ENCODE measurements around the gene MSANTD3. TPM values are rescaled to one million over a fixed set of nuclear protein-coding genes. Genes with fewer than 3 reads are reported as not detected.
A peak's percentile ranks its signal among the peaks of the same experiment; 100 is the strongest.

Gene MSANTD3
- total and polyA plus RNA-seq, 2 of the 13 experiments (the other 11 are each of a cell fraction or from before 2014, with no cell fraction given) = 10.1 to 19.2 TPM

- Histone ChIP-seq H3K4me3 (replicated peaks in 1 of 3; ENCODE audit: insufficient read depth in 1 of 3, low read depth in 2 of 3, low read length in 3 of 3) (peak overlapping the region in 2 of 3 experiments; percentile 79 to 86; a peak in 3 of 6 replicates), H3K9me3 (ENCODE audit: low read length) (no peaks in the 10 kb centered on the region), H3K27me3 (ENCODE audit: control insufficient read depth in 1 of 2, insufficient read depth in 2 of 2, low read length in 2 of 2) (0 out of 5 replicates have a peak, but pooled peaks cover 0 to 1% of the 10 kb centered on the region in 2 experiments), H4K20me1 (ENCODE audit: insufficient read depth, low read length) (no peaks in the 10 kb centered on the region), H3K4me1 (ENCODE audit: insufficient read depth, low read length) (peaks cover 49% of the 10 kb centered on the region), H3K79me2 (ENCODE audit: insufficient read depth, low read length) (peaks cover 22% of the 10 kb centered on the region), H2AFZ (ENCODE audit: low read length) (peak overlapping the region; percentile 8), H3K36me3 (replicated peaks in 1 of 2; ENCODE audit: control insufficient read depth in 1 of 2, insufficient read depth in 2 of 2, low read length in 2 of 2) (no peaks in the 10 kb centered on the region; a peak in 1 of 5 replicates), H3K9ac (ENCODE audit: insufficient read depth, low read depth, low read length) (peak overlapping the region; percentile 86; the same call in 1 of the 2 replicates), H3K27ac (ENCODE audit: extremely low read length, insufficient read depth, low read length) (peak overlapping the region; percentile 96), H3K4me2 (ENCODE audit: low read depth, low read length) (peak overlapping the region; percentile 96)
- 3% methylated on average over 1 of the region's 1 CpG for WGBS (ENCODE audit: low lambda C conversion rate)
- POLR2A ChIA-PET = interaction anchor here (0.6 to 4.1 kb wide), 6 partner anchors 14 to 74 kb away, joined by 3 to 35 read pairs (median 4); partner anchors contain the start of gene TEX10
- intact Hi-C loops (cut with micrococcal nuclease; ENCODE audit: unreplicated experiment) (loop anchor here (5.0 kb wide), 2 partner anchors 73 to 1253 kb away; partner anchors contain the start of gene TEX10), in situ Hi-C loops (cut with HindIII; ENCODE audit: extremely low pct_ligation_motif_present, low pct_unique_long_range_greater_than_20kb) (loop anchor here (5.0 kb wide), 1 partner anchor 73 kb away; the partner anchor contains the start of gene TEX10)
- FAIRE-seq (peak; percentile 21), ATAC-seq (no peak), DNase-seq (ENCODE audit: low spot score) (no peak)
- no TSS peak for BruUV-seq (replicated peaks)
- CTCF ChIA-PET (ENCODE audit: low intra/inter-chr PET ratio, low total read pairs) = no interaction called here
- TF ChIP-seq POLR2G (IDR thresholded peaks at IDR 0.05; ENCODE audit: low read depth, low read length) (no peak), PPARG (CRISPR knock-in tag; conservative IDR thresholded peaks at IDR 0.05) (peak; percentile 78), DPF2 (CRISPR knock-in tag; IDR thresholded peaks at IDR 0.05; ENCODE audit: borderline replicate concordance, low read depth) (no peak), TEAD3 (CRISPR knock-in tag; optimal IDR thresholded peaks at IDR 0.05; ENCODE audit: borderline replicate concordance) (peak; percentile 28), TCF12 (IDR thresholded peaks at IDR 0.05) (no peak), TCF12 (CRISPR knock-in tag; IDR thresholded peaks at IDR 0.05) (no peak), RFX5 (IDR thresholded peaks at IDR 0.05; ENCODE audit: low read depth, low read length) (no peak), GTF2F1 (IDR thresholded peaks at IDR 0.05; ENCODE audit: low read length) (no peak), THAP11 (CRISPR knock-in tag; IDR thresholded peaks at IDR 0.05) (no peak), TERF1 (CRISPR knock-in tag; IDR thresholded peaks at IDR 0.05) (no peak), SNAPC4 (CRISPR knock-in tag; IDR thresholded peaks at IDR 0.05) (0 out of 2 replicates have a peak, but pooled peaks have one; percentile 4), DDIT3 (CRISPR knock-in tag; IDR thresholded peaks at IDR 0.05) (no peak)
- TF ChIP-seq, protein P1, sequence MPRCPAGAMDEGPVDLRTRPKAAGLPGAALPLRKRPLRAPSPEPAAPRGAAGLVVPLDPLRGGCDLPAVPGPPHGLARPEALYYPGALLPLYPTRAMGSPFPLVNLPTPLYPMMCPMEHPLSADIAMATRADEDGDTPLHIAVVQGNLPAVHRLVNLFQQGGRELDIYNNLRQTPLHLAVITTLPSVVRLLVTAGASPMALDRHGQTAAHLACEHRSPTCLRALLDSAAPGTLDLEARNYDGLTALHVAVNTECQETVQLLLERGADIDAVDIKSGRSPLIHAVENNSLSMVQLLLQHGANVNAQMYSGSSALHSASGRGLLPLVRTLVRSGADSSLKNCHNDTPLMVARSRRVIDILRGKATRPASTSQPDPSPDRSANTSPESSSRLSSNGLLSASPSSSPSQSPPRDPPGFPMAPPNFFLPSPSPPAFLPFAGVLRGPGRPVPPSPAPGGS (CRISPR knock-in tag; IDR thresholded peaks at IDR 0.05) = no peak
- TF ChIP-seq, protein P2, sequence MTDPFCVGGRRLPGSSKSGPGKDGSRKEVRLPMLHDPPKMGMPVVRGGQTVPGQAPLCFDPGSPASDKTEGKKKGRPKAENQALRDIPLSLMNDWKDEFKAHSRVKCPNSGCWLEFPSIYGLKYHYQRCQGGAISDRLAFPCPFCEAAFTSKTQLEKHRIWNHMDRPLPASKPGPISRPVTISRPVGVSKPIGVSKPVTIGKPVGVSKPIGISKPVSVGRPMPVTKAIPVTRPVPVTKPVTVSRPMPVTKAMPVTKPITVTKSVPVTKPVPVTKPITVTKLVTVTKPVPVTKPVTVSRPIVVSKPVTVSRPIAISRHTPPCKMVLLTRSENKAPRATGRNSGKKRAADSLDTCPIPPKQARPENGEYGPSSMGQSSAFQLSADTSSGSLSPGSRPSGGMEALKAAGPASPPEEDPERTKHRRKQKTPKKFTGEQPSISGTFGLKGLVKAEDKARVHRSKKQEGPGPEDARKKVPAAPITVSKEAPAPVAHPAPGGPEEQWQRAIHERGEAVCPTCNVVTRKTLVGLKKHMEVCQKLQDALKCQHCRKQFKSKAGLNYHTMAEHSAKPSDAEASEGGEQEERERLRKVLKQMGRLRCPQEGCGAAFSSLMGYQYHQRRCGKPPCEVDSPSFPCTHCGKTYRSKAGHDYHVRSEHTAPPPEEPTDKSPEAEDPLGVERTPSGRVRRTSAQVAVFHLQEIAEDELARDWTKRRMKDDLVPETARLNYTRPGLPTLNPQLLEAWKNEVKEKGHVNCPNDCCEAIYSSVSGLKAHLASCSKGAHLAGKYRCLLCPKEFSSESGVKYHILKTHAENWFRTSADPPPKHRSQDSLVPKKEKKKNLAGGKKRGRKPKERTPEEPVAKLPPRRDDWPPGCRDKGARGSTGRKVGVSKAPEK (CRISPR knock-in tag; IDR thresholded peaks at IDR 0.05; ENCODE audit: borderline replicate concordance) = 0 out of 2 replicates have a peak, but pooled peaks have one; percentile 37
These were observed 1.2 kb upstream of the MSANTD3 start for GRCh38 chr9:100425758-100426157.
